ENCODE data around the gene BICD2.

DNA sequence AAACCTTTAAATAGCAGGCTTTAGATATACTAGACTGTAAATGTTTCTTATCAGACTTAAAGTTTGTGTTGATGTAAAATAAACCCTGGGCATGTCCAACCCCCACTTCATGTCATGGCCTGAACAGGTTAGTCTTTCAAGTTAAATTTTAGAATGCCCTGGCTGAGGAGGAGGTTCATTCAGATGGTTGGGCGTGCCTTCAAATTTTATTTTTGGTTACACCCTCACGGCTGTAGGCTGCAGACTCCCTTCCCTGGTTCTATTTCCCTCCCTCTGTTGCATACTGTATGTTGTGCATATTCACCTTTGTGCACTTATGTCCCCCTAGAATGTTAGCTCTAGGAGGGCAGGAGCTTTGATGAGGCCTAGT, 5.3 kb upstream of the BICD2 start:
- TF ChIP-seq SREBF1 (IDR thresholded peaks at IDR 0.05; ENCODE audit: borderline replicate concordance, low read depth, low read length) (no peak), ZNF785 (CRISPR knock-in tag; IDR thresholded peaks at IDR 0.05) (no peak), ARNT (IDR thresholded peaks at IDR 0.05) (no peak), TCF7 (IDR thresholded peaks at IDR 0.05; ENCODE audit: borderline replicate concordance) (no peak), ZFP30 (CRISPR knock-in tag; IDR thresholded peaks at IDR 0.05; ENCODE audit: borderline replicate concordance) (no peak), PHB2 (IDR thresholded peaks at IDR 0.05; ENCODE audit: low read depth) (no peak), NFATC3 (IDR thresholded peaks at IDR 0.05) (no peak), RBM25 (IDR thresholded peaks at IDR 0.05; ENCODE audit: low read depth, low read length, severe bottlenecking) (no peak), GABPA (tag; conservative IDR thresholded peaks at IDR 0.05; ENCODE audit: low read depth) (no peak), ZBED1 (IDR thresholded peaks at IDR 0.05) (no peak)
- TF ChIP-seq, protein P1, sequence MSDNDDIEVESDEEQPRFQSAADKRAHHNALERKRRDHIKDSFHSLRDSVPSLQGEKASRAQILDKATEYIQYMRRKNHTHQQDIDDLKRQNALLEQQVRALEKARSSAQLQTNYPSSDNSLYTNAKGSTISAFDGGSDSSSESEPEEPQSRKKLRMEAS (CRISPR knock-in tag; IDR thresholded peaks at IDR 0.05), result no peak
- TF ChIP-seq, protein P2, sequence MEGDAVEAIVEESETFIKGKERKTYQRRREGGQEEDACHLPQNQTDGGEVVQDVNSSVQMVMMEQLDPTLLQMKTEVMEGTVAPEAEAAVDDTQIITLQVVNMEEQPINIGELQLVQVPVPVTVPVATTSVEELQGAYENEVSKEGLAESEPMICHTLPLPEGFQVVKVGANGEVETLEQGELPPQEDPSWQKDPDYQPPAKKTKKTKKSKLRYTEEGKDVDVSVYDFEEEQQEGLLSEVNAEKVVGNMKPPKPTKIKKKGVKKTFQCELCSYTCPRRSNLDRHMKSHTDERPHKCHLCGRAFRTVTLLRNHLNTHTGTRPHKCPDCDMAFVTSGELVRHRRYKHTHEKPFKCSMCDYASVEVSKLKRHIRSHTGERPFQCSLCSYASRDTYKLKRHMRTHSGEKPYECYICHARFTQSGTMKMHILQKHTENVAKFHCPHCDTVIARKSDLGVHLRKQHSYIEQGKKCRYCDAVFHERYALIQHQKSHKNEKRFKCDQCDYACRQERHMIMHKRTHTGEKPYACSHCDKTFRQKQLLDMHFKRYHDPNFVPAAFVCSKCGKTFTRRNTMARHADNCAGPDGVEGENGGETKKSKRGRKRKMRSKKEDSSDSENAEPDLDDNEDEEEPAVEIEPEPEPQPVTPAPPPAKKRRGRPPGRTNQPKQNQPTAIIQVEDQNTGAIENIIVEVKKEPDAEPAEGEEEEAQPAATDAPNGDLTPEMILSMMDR (IDR thresholded peaks at IDR 0.05 in 2 of 3, conservative IDR thresholded peaks at IDR 0.05 in 1 of 3; ENCODE audit: insufficient read depth in 2 of 3, low read depth in 1 of 3, low read length in 3 of 3), result no peak
